KMS-11 (cell line): ENCODE data around the gene RGS9BP.

Source experiments
- H2AFZ ChIP-seq: fragments of 200-600 bp; sonication (generic); 2 replicates; pipeline ENCODE4 v1.6.1; 2016; ENCODE audit warnings: antibody characterized with exemption, mixed run types, low read depth
- H3K27ac ChIP-seq: fragments of 200-600 bp; sonication (generic); 2 replicates; pipeline ENCODE4 v1.6.1; 2016; ENCODE audit warnings: mild to moderate bottlenecking, mixed run types
- H3K27me3 ChIP-seq: fragments of 200-600 bp; sonication (generic); 2 replicates; pipeline ENCODE4 v1.6.1; 2017; ENCODE audit warnings: mild to moderate bottlenecking, low read depth, mixed run types, moderate library complexity; ENCODE audit not compliant: insufficient read depth
- H3K36me3 ChIP-seq: fragments of 200-600 bp; sonication (generic); 2 replicates; pipeline ENCODE4 v1.6.1; 2017; ENCODE audit warnings: mild to moderate bottlenecking, mixed run types; ENCODE audit not compliant: insufficient read depth
- H3K4me1 ChIP-seq: fragments of 200-600 bp; sonication (generic); 2 replicates; pipeline ENCODE4 v1.6.1; 2016; ENCODE audit warnings: mild to moderate bottlenecking, low read depth, mixed run types; ENCODE audit not compliant: poor library complexity, severe bottlenecking
- H3K4me2 ChIP-seq: fragments of 200-600 bp; sonication (generic); 2 replicates; pipeline ENCODE4 v1.7.0; 2016; ENCODE audit warnings: mild to moderate bottlenecking, mixed run types
- H3K4me3 ChIP-seq: fragments of 200-600 bp; sonication (generic); IDR thresholded peaks from 2 replicates; pipeline ENCODE4 v1.6.1; 2017; ENCODE audit warnings: low read depth, low read length, mixed read lengths; ENCODE audit not compliant: insufficient read depth
- H3K79me2 ChIP-seq: fragments of 200-600 bp; sonication (generic); 2 replicates; pipeline ENCODE4 v1.6.1; 2016; ENCODE audit warnings: low read depth, mixed run types; ENCODE audit not compliant: insufficient read depth
- H3K9ac ChIP-seq: fragments of 200-600 bp; sonication (generic); 2 replicates; pipeline ENCODE4 v1.6.1; 2016; ENCODE audit warnings: mild to moderate bottlenecking, mixed run types
- H4K20me1 ChIP-seq: fragments of 200-600 bp; sonication (generic); 2 replicates; pipeline ENCODE4 v1.6.1; 2016; ENCODE audit warnings: mild to moderate bottlenecking, mixed run types; ENCODE audit not compliant: insufficient read depth
- TF ChIP-seq, protein P1 (sequence below): fragments of 200-600 bp; sonication (generic); conservative IDR thresholded peaks from 2 replicates; pipeline ENCODE4 v1.6.1; 2017; ENCODE audit warnings: low read depth, mild to moderate bottlenecking, antibody characterized with exemption, low read length, moderate library complexity, mixed read lengths

The RGS9BP gene

DNA sequence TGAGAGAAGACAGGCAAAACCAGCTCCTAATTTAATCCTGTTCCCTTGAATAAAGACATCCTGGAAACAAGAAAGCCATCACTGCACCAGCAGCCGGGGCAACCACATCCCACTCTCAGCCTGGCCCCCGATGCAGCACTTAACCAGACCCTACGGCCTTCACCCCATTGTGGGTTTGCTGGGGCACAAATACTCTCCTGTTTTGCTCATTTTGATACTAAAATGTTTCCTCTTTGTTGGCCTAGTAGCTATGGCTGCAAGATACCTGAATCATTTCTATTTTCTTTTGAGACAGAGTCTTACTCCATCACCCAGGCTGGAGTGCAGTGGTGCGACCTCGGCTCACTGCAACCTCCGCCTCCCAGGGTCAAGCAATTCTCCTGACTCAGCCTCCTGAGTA is 29.1 kb upstream of the RGS9BP start:
- no peak overlapping the region for H2AFZ ChIP-seq
- H4K20me1 ChIP-seq, result no peaks in the 10 kb centered on the region
- H3K79me2 ChIP-seq, result peaks cover 6% of the 10 kb centered on the region; the same call in 1 of the 2 replicates
- no peak overlapping the region for H3K4me3 ChIP-seq
- TF ChIP-seq, protein P1, sequence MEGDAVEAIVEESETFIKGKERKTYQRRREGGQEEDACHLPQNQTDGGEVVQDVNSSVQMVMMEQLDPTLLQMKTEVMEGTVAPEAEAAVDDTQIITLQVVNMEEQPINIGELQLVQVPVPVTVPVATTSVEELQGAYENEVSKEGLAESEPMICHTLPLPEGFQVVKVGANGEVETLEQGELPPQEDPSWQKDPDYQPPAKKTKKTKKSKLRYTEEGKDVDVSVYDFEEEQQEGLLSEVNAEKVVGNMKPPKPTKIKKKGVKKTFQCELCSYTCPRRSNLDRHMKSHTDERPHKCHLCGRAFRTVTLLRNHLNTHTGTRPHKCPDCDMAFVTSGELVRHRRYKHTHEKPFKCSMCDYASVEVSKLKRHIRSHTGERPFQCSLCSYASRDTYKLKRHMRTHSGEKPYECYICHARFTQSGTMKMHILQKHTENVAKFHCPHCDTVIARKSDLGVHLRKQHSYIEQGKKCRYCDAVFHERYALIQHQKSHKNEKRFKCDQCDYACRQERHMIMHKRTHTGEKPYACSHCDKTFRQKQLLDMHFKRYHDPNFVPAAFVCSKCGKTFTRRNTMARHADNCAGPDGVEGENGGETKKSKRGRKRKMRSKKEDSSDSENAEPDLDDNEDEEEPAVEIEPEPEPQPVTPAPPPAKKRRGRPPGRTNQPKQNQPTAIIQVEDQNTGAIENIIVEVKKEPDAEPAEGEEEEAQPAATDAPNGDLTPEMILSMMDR, result no peak
- peaks cover 7% of the 10 kb centered on the region for H3K4me1 ChIP-seq
- no peak overlapping the region for H3K9ac ChIP-seq
- no peak overlapping the region for H3K27ac ChIP-seq
- no peak overlapping the region for H3K4me2 ChIP-seq
- H3K27me3 ChIP-seq, result no peaks in the 10 kb centered on the region
- peaks cover 44% of the 10 kb centered on the region for H3K36me3 ChIP-seq

DNA sequence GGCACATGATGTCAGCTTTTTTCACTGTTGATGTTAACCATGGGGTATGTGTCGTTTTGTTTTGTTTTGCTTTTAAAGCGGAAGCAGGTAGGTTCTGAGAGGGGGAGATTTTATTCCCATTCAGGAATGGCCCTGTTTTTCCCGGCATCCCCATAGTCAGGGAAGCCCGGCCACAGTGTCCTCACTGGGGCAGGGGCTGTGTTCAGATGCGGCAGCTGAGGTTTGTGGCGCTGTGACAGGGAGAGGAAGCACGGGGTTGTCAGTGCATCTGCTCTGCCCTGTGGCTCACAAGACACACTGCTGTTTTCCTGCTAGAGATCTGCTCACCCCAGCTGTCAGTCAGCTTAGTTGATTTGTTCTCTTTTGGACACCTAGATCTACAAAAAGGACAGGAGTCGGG is 28.3 kb upstream of the RGS9BP start:
- Histone ChIP-seq H3K27ac (no peak overlapping the region), H2AFZ (no peak overlapping the region), H4K20me1 (no peaks in the 10 kb centered on the region; the same call in 1 of the 2 replicates), H3K36me3 (peaks cover 36% of the 10 kb centered on the region), H3K4me2 (no peak overlapping the region), H3K4me3 (no peak overlapping the region), H3K79me2 (peaks cover 14% of the 10 kb centered on the region; the same call in 1 of the 2 replicates), H3K4me1 (peaks cover 7% of the 10 kb centered on the region), H3K9ac (no peak overlapping the region), H3K27me3 (no peaks in the 10 kb centered on the region)
- TF ChIP-seq, protein P1, result no peak

DNA sequence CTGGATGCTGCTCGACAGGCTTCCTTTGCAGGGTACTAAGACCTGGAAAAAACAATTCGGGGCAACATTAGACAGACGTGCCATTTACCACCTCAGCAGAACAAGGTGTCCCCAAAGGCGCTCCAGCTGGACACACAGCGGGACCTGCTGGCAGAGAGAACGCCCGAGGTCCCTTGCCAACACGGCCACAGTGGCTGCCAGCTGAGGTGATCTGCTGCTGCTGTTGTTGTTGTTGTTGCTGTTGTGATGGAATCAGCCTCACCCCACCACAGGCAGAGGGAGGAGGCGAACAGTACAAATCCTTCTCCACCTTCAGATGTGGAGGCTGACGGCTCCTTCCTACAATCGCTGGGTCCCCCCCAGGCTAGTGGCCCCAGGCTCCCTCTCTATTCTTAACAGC is 25.9 kb upstream of the RGS9BP start:
- Histone ChIP-seq H3K79me2 (peaks cover 30% of the 10 kb centered on the region; the same call in 1 of the 2 replicates), H3K4me2 (no peak overlapping the region), H2AFZ (no peak overlapping the region), H3K4me1 (peaks cover 7% of the 10 kb centered on the region), H3K27ac (no peak overlapping the region), H3K9ac (no peak overlapping the region), H3K27me3 (no peaks in the 10 kb centered on the region), H3K4me3 (no peak overlapping the region), H4K20me1 (peaks cover 7% of the 10 kb centered on the region), H3K36me3 (peaks cover 27% of the 10 kb centered on the region; the same call in 1 of the 2 replicates)
- TF ChIP-seq, protein P1, result no peak

DNA sequence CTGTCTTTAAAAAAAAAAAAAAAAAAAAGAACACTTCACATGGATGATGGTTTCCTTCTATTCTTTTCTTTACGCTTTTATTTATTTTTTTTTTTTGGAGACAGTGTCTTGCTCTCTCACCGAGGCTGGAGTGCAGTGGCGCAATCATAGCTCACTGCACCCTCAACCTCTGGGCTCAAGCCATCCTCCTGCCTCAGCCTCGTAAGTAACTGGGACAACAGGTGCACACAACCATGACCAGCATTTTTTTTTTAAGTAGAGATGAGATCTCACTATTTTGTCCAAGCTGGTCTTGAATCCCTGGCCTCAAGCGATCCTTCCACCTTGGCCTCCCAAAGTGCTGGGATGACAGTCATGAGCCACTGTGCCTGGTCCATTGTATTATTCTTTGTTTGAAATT is 25.0 kb upstream of the RGS9BP start:
- TF ChIP-seq, protein P1, result no peak
- H4K20me1 ChIP-seq, result peaks cover 11% of the 10 kb centered on the region
- no peak overlapping the region for H3K4me3 ChIP-seq

More for the DNA sequence above, 25.0 kb upstream of the RGS9BP start:
- H3K9ac ChIP-seq, result no peak overlapping the region
- H3K4me2 ChIP-seq, result no peak overlapping the region
- H3K79me2 ChIP-seq, result peaks cover 39% of the 10 kb centered on the region
- peaks cover 28% of the 10 kb centered on the region; the same call in 1 of the 2 replicates for H3K36me3 ChIP-seq
- H3K4me1 ChIP-seq, result peaks cover 7% of the 10 kb centered on the region
- no peak overlapping the region for H2AFZ ChIP-seq
- H3K27ac ChIP-seq, result no peak overlapping the region
- H3K27me3 ChIP-seq, result no peaks in the 10 kb centered on the region
